Measurements from ENCODE around the gene CDK19. TPM values are rescaled to one million over a fixed set of nuclear protein-coding genes. Genes with fewer than 3 reads are reported as not detected.

The CDK19 gene
- total and polyA plus RNA-seq, 2 of the 4 experiments (the other 2 are of a cell fraction) = 6.0 to 6.8 TPM

GRCh38 chr6:110705543-110705942, 109.7 kb downstream of the CDK19 start:
- POLR2A ChIA-PET (ENCODE audit: unreplicated experiment) = no interaction called here
- Histone ChIP-seq H3K4me1 (ENCODE audit: control insufficient read depth, insufficient read depth, low read length) (peaks cover 5% of the 10 kb centered on the region), H2BK5ac (ENCODE audit: low read depth, low read length, poor library complexity, severe bottlenecking) (no peak overlapping the region)

More at GRCh38 chr6:110705543-110705942, 109.7 kb downstream of the CDK19 start:
- no peak overlapping the region for H3K23ac ChIP-seq (ENCODE audit: low read depth, low read length)
- intact Hi-C loops (cut with micrococcal nuclease) (no loop called here), in situ Hi-C loops (cut with MboI; ENCODE audit: low sequenced_read_pairs) (no loop called here), dilution Hi-C loops (cut with HindIII; ENCODE audit: low sequenced_read_pairs, unreplicated experiment) (no loop called here)
- no peak overlapping the region for H3K56ac ChIP-seq (ENCODE audit: extremely low read depth, insufficient read depth, low read length)
- H3K9ac ChIP-seq (ENCODE audit: low read depth, low read length) = no peak overlapping the region
- no peaks in the 10 kb centered on the region for H3K9me1 ChIP-seq (ENCODE audit: insufficient read depth, low read length)
- H3K14ac ChIP-seq (replicated peaks; ENCODE audit: low read depth, low read length) = no peak overlapping the region
- H3K4ac ChIP-seq (ENCODE audit: low read depth, low read length) = no peak overlapping the region
- no peak overlapping the region for H3K27ac ChIP-seq (ENCODE audit: insufficient read depth, low read length)
- no peak for ATAC-seq (ENCODE audit: low read depth)
- no peak overlapping the region for H4K8ac ChIP-seq (ENCODE audit: low read depth in 2 of 2, low read length in 2 of 2)
- H2BK15ac ChIP-seq (ENCODE audit: low read depth, low read length) = no peak overlapping the region
- no peak overlapping the region for H2BK20ac ChIP-seq (ENCODE audit: low read depth, low read length)
- H3K36me3 ChIP-seq (ENCODE audit: control insufficient read depth, insufficient read depth, low read length) = no peaks in the 10 kb centered on the region
- H3K9me3 ChIP-seq (ENCODE audit: control insufficient read depth, insufficient read depth, low read length) = no peaks in the 10 kb centered on the region
- H3K4me2 ChIP-seq (ENCODE audit: low read depth, low read length) = no peak overlapping the region
- H4K91ac ChIP-seq (ENCODE audit: insufficient read depth, low read depth, low read length) = no peak overlapping the region
- no peak overlapping the region for H2AK5ac ChIP-seq (ENCODE audit: low read depth, low read length)
- H3K18ac ChIP-seq (ENCODE audit: low read depth, low read length) = no peak overlapping the region
- no peak overlapping the region for H2AK9ac ChIP-seq (replicated peaks; ENCODE audit: low read depth, low read length, poor library complexity)
- 100% methylated on average over 1 of the region's 5 CpGs; no CpG with 5 or more reads in 1 of the 2 experiments for WGBS, 2 experiments (ENCODE audit: extremely low coverage in 2 of 2, insufficient read length in 1 of 2)
- no peak overlapping the region for H2BK120ac ChIP-seq (ENCODE audit: low read depth, low read length)
- no TSS peak for BruUV-seq (replicated peaks)
- no peak overlapping the region for H3K4me3 ChIP-seq (ENCODE audit: insufficient read depth, low read depth, low read length)
- no peak overlapping the region for H2AFZ ChIP-seq (replicated peaks; ENCODE audit: low read length, poor library complexity)
- H4K5ac ChIP-seq (ENCODE audit: low read depth, low read length) = no peak overlapping the region
- no peaks in the 10 kb centered on the region for H4K20me1 ChIP-seq (ENCODE audit: insufficient read depth, low read length)
- DNase-seq = no peak
- peaks cover 0 to 7% of the 10 kb centered on the region in 2 experiments; a peak in 1 of 4 replicates for H3K79me1 ChIP-seq (ENCODE audit: low read depth in 1 of 2, low read length in 2 of 2)
- TF ChIP-seq POLR2A (IDR thresholded peaks at IDR 0.05; ENCODE audit: low read depth, low read length) = no peak
- no peak for TF ChIP-seq CEBPB (IDR thresholded peaks at IDR 0.05; ENCODE audit: low read depth, low read length)
- TF ChIP-seq CHD1 (IDR thresholded peaks at IDR 0.05; ENCODE audit: low read depth, low read length) = no peak
- no peak for TF ChIP-seq CTCF (conservative IDR thresholded peaks at IDR 0.05; ENCODE audit: low read depth, low read length)
- TF ChIP-seq RFX5 (IDR thresholded peaks at IDR 0.05; ENCODE audit: low read depth, low read length) = no peak
- TF ChIP-seq USF2 (IDR thresholded peaks at IDR 0.05; ENCODE audit: low read depth, low read length) = no peak
- TF ChIP-seq MAZ (IDR thresholded peaks at IDR 0.05; ENCODE audit: borderline replicate concordance, low read depth, low read length) = no peak
- TF ChIP-seq MAFK (IDR thresholded peaks at IDR 0.05; ENCODE audit: low read depth, low read length) = no peak
- TF ChIP-seq RCOR1 (IDR thresholded peaks at IDR 0.05; ENCODE audit: insufficient replicate concordance, low read length) = no peak
- TF ChIP-seq ELK1 (IDR thresholded peaks at IDR 0.05; ENCODE audit: borderline replicate concordance, low read depth, low read length) = no peak
- no peak for TF ChIP-seq BHLHE40 (IDR thresholded peaks at IDR 0.05; ENCODE audit: low read depth, low read length)
- no peak for TF ChIP-seq RAD21 (IDR thresholded peaks at IDR 0.05; ENCODE audit: low read length)
- no peak for TF ChIP-seq MXI1 (IDR thresholded peaks at IDR 0.05; ENCODE audit: borderline replicate concordance, low read depth, low read length)
- no peak for TF ChIP-seq SMC3 (IDR thresholded peaks at IDR 0.05; ENCODE audit: low read depth, low read length)
- TF ChIP-seq NFE2L2 (IDR thresholded peaks at IDR 0.05; ENCODE audit: low read depth, low read length) = no peak
- no peak for TF ChIP-seq FOS (IDR thresholded peaks at IDR 0.05; ENCODE audit: low read depth, low read length)
- no peaks in the 10 kb centered on the region for H3K27me3 ChIP-seq (ENCODE audit: control insufficient read depth, insufficient read depth, low read length)
- CTCF ChIA-PET = no interaction called here

Data from IMR-90 (cell line).